ENCODE data around the gene UIMC1.
A peak's percentile ranks its signal among the peaks of the same experiment; 100 is the strongest.

The UIMC1 gene

DNA sequence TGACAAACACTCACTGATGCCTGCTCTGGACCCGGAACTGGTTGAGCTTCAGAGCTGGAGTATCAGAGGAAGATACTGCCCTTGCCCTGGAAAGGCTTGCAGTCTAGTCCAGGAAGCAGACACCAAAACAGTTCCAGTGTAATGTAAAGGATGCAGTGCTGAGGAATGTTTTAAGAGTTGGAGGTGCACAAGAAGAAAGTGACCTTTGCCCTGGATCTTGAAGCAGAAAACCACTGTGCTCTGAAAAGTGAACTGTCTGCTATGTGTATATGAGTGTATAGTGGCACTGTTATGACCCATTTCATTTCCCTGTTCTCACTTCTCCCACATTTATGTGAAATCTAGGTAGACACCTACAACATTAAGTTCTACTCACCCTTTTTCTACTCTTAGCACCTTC is 18.0 kb upstream of the UIMC1 start:
- Histone ChIP-seq H3K4me3 (ENCODE audit: low read depth, low read length) (no peak overlapping the region), H3K4me1 (peaks cover 9% of the 10 kb centered on the region), H3K9me3 (ENCODE audit: control insufficient read depth, low read length) (no peaks in the 10 kb centered on the region), H3K9ac (no peak overlapping the region), H3K36me3 (ENCODE audit: control insufficient read depth, insufficient read depth, low read length) (no peaks in the 10 kb centered on the region), H3K79me2 (peaks cover 38% of the 10 kb centered on the region), H3K27ac (no peak overlapping the region), H3K27me3 (ENCODE audit: control insufficient read depth, insufficient read depth, low read length) (no peaks in the 10 kb centered on the region), H3K4me2 (ENCODE audit: low read length) (no peak overlapping the region), H2AFZ (no peak overlapping the region)
- TF ChIP-seq, protein P1, sequence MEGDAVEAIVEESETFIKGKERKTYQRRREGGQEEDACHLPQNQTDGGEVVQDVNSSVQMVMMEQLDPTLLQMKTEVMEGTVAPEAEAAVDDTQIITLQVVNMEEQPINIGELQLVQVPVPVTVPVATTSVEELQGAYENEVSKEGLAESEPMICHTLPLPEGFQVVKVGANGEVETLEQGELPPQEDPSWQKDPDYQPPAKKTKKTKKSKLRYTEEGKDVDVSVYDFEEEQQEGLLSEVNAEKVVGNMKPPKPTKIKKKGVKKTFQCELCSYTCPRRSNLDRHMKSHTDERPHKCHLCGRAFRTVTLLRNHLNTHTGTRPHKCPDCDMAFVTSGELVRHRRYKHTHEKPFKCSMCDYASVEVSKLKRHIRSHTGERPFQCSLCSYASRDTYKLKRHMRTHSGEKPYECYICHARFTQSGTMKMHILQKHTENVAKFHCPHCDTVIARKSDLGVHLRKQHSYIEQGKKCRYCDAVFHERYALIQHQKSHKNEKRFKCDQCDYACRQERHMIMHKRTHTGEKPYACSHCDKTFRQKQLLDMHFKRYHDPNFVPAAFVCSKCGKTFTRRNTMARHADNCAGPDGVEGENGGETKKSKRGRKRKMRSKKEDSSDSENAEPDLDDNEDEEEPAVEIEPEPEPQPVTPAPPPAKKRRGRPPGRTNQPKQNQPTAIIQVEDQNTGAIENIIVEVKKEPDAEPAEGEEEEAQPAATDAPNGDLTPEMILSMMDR (IDR thresholded peaks at IDR 0.05): no peak

DNA sequence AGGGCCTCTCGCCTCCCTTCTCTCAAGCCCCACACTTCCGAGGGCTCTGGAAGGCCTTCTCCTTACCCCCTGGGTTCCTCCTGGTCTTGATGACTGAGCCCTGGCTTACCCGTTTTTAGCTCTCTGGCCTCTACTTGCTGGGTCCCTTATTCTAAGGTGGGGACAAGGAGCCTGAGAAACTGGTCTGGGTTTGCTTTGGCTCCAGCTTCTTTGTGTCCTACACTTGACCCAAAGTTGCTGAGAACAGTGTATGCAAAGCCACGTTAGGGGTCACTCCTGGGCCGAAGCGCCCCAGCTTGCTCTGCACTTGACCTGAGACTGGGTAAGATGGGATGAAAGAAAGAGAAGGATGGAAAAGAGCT is 16.7 kb upstream of the UIMC1 start:
- peaks cover 36% of the 10 kb centered on the region for H3K79me2 ChIP-seq
- H3K27me3 ChIP-seq (ENCODE audit: control insufficient read depth, insufficient read depth, low read length): no peaks in the 10 kb centered on the region
- no peaks in the 10 kb centered on the region for H3K9me3 ChIP-seq (ENCODE audit: control insufficient read depth, low read length)
- H2AFZ ChIP-seq: peak overlapping the region; percentile 99
- no peak overlapping the region for H3K9ac ChIP-seq
- H3K27ac ChIP-seq: peak overlapping the region; percentile 81
- H3K4me3 ChIP-seq (ENCODE audit: low read depth, low read length): peak overlapping the region; percentile 75
- H3K36me3 ChIP-seq (ENCODE audit: control insufficient read depth, insufficient read depth, low read length): no peaks in the 10 kb centered on the region
- H3K4me1 ChIP-seq: peaks cover 9% of the 10 kb centered on the region
- peak overlapping the region; percentile 99 for H3K4me2 ChIP-seq (ENCODE audit: low read length)
- TF ChIP-seq, protein P1 (IDR thresholded peaks at IDR 0.05): no peak

DNA sequence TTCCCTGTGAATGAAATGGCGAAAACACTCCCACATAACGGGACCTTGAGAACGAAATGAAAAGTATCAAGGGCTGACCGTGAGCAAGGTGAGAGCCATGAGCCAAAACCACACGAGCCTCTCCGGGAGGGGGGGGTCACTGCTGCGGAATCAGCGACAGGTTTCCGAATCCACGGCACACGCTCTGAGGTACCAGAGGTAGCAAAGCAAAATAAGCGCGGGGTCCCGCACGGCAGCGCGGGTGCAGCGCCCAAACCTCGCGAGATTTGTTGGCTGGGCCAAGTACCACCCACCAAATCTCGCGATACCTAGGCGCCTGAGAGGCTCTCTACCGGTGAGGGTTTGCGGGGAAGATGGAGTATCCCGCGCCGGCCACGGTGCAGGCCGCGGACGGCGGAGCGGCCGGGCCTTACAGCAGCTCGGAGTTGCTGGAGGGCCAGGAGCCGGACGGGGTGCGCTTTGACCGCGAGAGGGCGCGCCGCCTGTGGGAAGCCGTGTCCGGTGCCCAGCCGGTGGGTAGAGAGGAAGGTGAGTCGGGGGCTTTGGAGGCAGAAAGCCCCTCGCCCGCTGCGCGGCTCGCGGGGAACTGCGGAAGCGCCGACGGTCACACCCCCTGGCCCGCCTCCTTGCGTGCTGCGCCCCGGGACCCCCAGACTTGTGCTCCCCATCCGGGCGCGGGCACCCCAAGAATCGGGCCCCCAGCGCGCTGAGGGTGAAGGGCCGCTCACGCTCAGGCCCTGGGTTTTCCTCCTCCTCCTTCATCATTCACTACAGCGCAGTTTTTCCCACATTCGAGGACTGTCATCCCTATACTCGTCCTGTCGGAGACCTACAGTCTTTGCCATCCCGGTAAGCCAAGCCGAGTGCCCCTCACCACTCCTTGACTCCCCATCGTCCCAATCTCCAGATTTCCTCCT is 16.1 kb upstream of the UIMC1 start, which contains the start of gene ZNF346:
Gene ZNF346, plus strand, starts transcription at position 311 of the 917 bp plus-strand sequence. Its CDS starts 43 bp downstream, at position 354.
- Histone ChIP-seq H3K4me2 (ENCODE audit: low read length) (peak within 1 kb of the TSS; percentile 99), H3K27me3 (ENCODE audit: control insufficient read depth, insufficient read depth, low read length) (no peaks in the 10 kb centered on the region), H3K4me1 (peaks cover 9% of the 10 kb centered on the region), H3K4me3 (ENCODE audit: low read depth, low read length) (peak within 1 kb of the TSS; percentile 75), H2AFZ (peak within 1 kb of the TSS; percentile 99), H3K9me3 (ENCODE audit: control insufficient read depth, low read length) (no peaks in the 10 kb centered on the region), H3K27ac (peak within 1 kb of the TSS; percentile 81), H3K9ac (peak within 1 kb of the TSS; percentile 95), H3K36me3 (ENCODE audit: control insufficient read depth, insufficient read depth, low read length) (no peaks in the 10 kb centered on the region), H3K79me2 (peaks cover 36% of the 10 kb centered on the region)
- TF ChIP-seq, protein P1 (IDR thresholded peaks at IDR 0.05): peak; percentile 64

DNA sequence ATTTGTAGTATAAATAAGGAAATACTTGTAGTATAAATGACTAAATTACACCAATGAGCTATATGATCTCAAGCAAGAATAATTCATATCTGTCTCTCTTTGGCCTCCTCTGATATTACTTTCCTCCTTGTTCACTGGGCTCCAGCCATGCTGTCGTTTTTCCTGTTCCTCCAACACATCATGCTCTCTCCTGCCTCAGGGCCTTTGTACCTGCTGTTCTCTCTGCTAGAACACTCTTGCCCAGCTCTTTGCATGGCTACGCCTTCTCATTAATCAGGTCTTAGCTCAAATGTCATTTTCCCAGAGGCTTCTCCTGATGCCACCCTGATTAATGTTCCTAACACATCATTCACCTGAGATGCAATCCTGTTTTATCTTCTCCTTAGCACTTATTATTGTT is 13.5 kb upstream of the UIMC1 start:
- H3K9me3 ChIP-seq (ENCODE audit: control insufficient read depth, low read length): no peaks in the 10 kb centered on the region
- H3K9ac ChIP-seq: no peak overlapping the region
- H3K36me3 ChIP-seq (ENCODE audit: control insufficient read depth, insufficient read depth, low read length): no peaks in the 10 kb centered on the region
- TF ChIP-seq, protein P1 (IDR thresholded peaks at IDR 0.05): no peak
- H3K27ac ChIP-seq: no peak overlapping the region
- H3K79me2 ChIP-seq: peaks cover 32% of the 10 kb centered on the region
- H3K4me3 ChIP-seq (ENCODE audit: low read depth, low read length): no peak overlapping the region
- no peak overlapping the region for H2AFZ ChIP-seq
- peaks cover 9% of the 10 kb centered on the region for H3K4me1 ChIP-seq
- no peak overlapping the region for H3K4me2 ChIP-seq (ENCODE audit: low read length)
- H3K27me3 ChIP-seq (ENCODE audit: control insufficient read depth, insufficient read depth, low read length): no peaks in the 10 kb centered on the region

Measured in parathyroid adenoma (tissue), 2 donors.